GM12878 (cell line): ENCODE measurements around the gene HNRNPAB. TPM values are rescaled to one million over a fixed set of nuclear protein-coding genes. Genes with fewer than 3 reads are reported as not detected.
A peak's percentile ranks its signal among the peaks of the same experiment; 100 is the strongest.

Experiments used
- ATF2 ChIP-seq: IDR thresholded peaks from 2 replicates; pipeline ENCODE4 v1.6.1; 2012; ENCODE audit warnings: low read length, inconsistent platforms
- BACH1 ChIP-seq: fragments of 450-650 bp; IDR thresholded peaks from 2 replicates; pipeline ENCODE4 v1.6.1; 2017; ENCODE audit warnings: mild to moderate bottlenecking, borderline replicate concordance
- BHLHE40 ChIP-seq, 2 experiments: fragments of 450-650 bp in 1 of 2; IDR thresholded peaks; 2 replicates each; pipeline ENCODE4 v1.6.1; 2011 to 2017; ENCODE audit warnings: low read depth in 2 of 2, borderline replicate concordance in 1 of 2, improper control_type of control experiment in 1 of 2, low read length in 1 of 2, mild to moderate bottlenecking in 1 of 2
- CHD2 ChIP-seq: IDR thresholded peaks from 2 replicates; pipeline ENCODE4 v1.6.1; 2011; ENCODE audit warnings: low read depth, low read length, improper control_type of control experiment, borderline replicate concordance
- DPF2 ChIP-seq: fragments of 450-650 bp; IDR thresholded peaks from 2 replicates; pipeline ENCODE4 v1.6.1; 2017; ENCODE audit warnings: mild to moderate bottlenecking
- EP300 ChIP-seq, 2 experiments: fragments of 150-350 bp in 1 of 2; IDR thresholded peaks; 2 replicates each; pipeline ENCODE4 v1.6.1; 2011 to 2012; ENCODE audit warnings: low read depth in 2 of 2, low read length in 2 of 2, borderline replicate concordance in 1 of 2, improper control_type of control experiment in 1 of 2, inconsistent platforms in 1 of 2; ENCODE audit not compliant: control insufficient read depth in 1 of 2
- GATAD2B ChIP-seq: fragments of 450-650 bp; conservative IDR thresholded peaks from 2 replicates; pipeline ENCODE4 v1.6.1; 2017; ENCODE audit warnings: low read depth, mild to moderate bottlenecking, moderate library complexity
- IKZF2 ChIP-seq, 2 experiments: fragments of 450-650 bp; IDR thresholded peaks; 2 replicates each; pipeline ENCODE4 v1.6.1; 2017; ENCODE audit warnings: mild to moderate bottlenecking in 2 of 2, moderate library complexity in 2 of 2
- NRF1 ChIP-seq: conservative IDR thresholded peaks from 2 replicates; pipeline ENCODE4 v1.6.1; 2011; ENCODE audit warnings: mild to moderate bottlenecking, low read depth, low read length, improper control_type of control experiment
- PML ChIP-seq: IDR thresholded peaks from 2 replicates; pipeline ENCODE4 v1.6.1; 2012; ENCODE audit warnings: low read length, inconsistent platforms
- POLR2AphosphoS5 ChIP-seq: IDR thresholded peaks from 2 replicates; pipeline ENCODE4 v1.6.1; 2011; ENCODE audit warnings: mild to moderate bottlenecking, low read length, inconsistent platforms
- SMAD1 ChIP-seq: fragments of 450-650 bp; IDR thresholded peaks from 2 replicates; pipeline ENCODE4 v1.6.1; 2018; ENCODE audit warnings: mild to moderate bottlenecking, low read depth; ENCODE audit not compliant: partially characterized antibody
- SMAD5 ChIP-seq: IDR thresholded peaks from 2 replicates; pipeline ENCODE4 v1.6.1; 2016; ENCODE audit warnings: antibody characterized with exemption, low read depth
- SPI1 ChIP-seq: IDR thresholded peaks from 2 replicates; pipeline ENCODE4 v1.6.1; 2011; ENCODE audit warnings: low read depth, mild to moderate bottlenecking, low read length, moderate library complexity, borderline replicate concordance; ENCODE audit not compliant: insufficient read depth
- TAF1 ChIP-seq: IDR thresholded peaks from 2 replicates; pipeline ENCODE4 v1.6.1; 2011; ENCODE audit warnings: mild to moderate bottlenecking, low read depth, low read length, borderline replicate concordance
- ZBTB40 ChIP-seq: fragments of 450-650 bp; IDR thresholded peaks from 2 replicates; pipeline ENCODE4 v1.6.1; 2016; ENCODE audit warnings: mild to moderate bottlenecking, moderate library complexity, borderline replicate concordance
- ZNF622 ChIP-seq: fragments of 450-650 bp; IDR thresholded peaks from 2 replicates; pipeline ENCODE4 v1.6.1; 2017; ENCODE audit warnings: mild to moderate bottlenecking, inconsistent platforms
- polyA plus RNA-seq, 11 experiments: library from polyadenylated mRNA; depleted of rRNA in 4 of 11; unstranded in 6 of 11; stranded (reverse) in 5 of 11; fragments of >200 nt; fragmentation: Nextera tagmentation in 4 of 11; fragmentation: Illumina TruSeq in 1 of 11; extraction: Ambion mirVana in 4 of 11; extraction: Trizol in 1 of 11; gene quantifications; 1 replicate in 1 of 11; 2 replicates in 10 of 11; pipeline versions ENCODE4 v1.2.1 to v1.2.3, GENCODE V29; 2011 to 2016; ENCODE audit warnings: inconsistent platforms in 2 of 11, missing spikeins in 2 of 11, low read depth in 1 of 11
- total RNA-seq, 4 experiments: library from RNA; depleted of rRNA in 3 of 4; stranded (reverse); fragments of >200 nt in 3 of 4; fragmentation: Illumina TruSeq in 1 of 4; extraction: Trizol in 1 of 4; gene quantifications; 2 replicates each; pipeline versions ENCODE4 v1.2.1 to v1.2.3, GENCODE V29; 2013 to 2021
- TF ChIP-seq, protein P1 (sequence below): fragments of 450-650 bp; IDR thresholded peaks from 2 replicates; pipeline ENCODE4 v1.6.1; 2017; ENCODE audit warnings: low read depth, mild to moderate bottlenecking, moderate library complexity
- TF ChIP-seq, protein P2 (sequence below): fragments of 150-350 bp; IDR thresholded peaks from 2 replicates; pipeline ENCODE4 v1.6.1; 2014; ENCODE audit warnings: mild to moderate bottlenecking, low read depth, low read length

The HNRNPAB gene
- total and polyA plus RNA-seq, 10 of the 15 experiments (the other 5 are each of a cell fraction or from before 2014, with no cell fraction given): 42.3 to 330 (median 230) TPM

- TF ChIP-seq, protein P1, sequence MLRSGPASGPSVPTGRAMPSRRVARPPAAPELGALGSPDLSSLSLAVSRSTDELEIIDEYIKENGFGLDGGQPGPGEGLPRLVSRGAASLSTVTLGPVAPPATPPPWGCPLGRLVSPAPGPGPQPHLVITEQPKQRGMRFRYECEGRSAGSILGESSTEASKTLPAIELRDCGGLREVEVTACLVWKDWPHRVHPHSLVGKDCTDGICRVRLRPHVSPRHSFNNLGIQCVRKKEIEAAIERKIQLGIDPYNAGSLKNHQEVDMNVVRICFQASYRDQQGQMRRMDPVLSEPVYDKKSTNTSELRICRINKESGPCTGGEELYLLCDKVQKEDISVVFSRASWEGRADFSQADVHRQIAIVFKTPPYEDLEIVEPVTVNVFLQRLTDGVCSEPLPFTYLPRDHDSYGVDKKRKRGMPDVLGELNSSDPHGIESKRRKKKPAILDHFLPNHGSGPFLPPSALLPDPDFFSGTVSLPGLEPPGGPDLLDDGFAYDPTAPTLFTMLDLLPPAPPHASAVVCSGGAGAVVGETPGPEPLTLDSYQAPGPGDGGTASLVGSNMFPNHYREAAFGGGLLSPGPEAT: no peak
- TF ChIP-seq BACH1 (peak; percentile 34; the same call in 1 of the 2 replicates), ATF2 (no peak), DPF2 (peak; percentile 23; the same call in 1 of the 2 replicates), NRF1 (no peak), GATAD2B (peak; percentile 85; the same call in 1 of the 2 replicates), PML (no peak), BHLHE40 (IDR thresholded peaks at IDR 0.05; ENCODE audit: borderline replicate concordance in 1 of 2, low read depth in 2 of 2, low read length in 1 of 2) (peak; percentile 24 to 86; a peak in 3 of 4 replicates), TAF1 (peak; percentile 50; the same call in 1 of the 2 replicates), SMAD5 (no peak; the same call in 1 of the 2 replicates), ZBTB40 (no peak), CHD2 (peak; percentile 14; the same call in 1 of the 2 replicates), SMAD1 (no peak), POLR2AphosphoS5 (peak; percentile 53; the same call in 1 of the 2 replicates), ZNF622 (no peak), EP300 (IDR thresholded peaks at IDR 0.05; ENCODE audit: borderline replicate concordance in 1 of 2, control insufficient read depth in 1 of 2, low read depth in 2 of 2, low read length in 2 of 2) (no peak), SPI1 (no peak), IKZF2 (IDR thresholded peaks at IDR 0.05) (no peak)
- TF ChIP-seq, protein P2, sequence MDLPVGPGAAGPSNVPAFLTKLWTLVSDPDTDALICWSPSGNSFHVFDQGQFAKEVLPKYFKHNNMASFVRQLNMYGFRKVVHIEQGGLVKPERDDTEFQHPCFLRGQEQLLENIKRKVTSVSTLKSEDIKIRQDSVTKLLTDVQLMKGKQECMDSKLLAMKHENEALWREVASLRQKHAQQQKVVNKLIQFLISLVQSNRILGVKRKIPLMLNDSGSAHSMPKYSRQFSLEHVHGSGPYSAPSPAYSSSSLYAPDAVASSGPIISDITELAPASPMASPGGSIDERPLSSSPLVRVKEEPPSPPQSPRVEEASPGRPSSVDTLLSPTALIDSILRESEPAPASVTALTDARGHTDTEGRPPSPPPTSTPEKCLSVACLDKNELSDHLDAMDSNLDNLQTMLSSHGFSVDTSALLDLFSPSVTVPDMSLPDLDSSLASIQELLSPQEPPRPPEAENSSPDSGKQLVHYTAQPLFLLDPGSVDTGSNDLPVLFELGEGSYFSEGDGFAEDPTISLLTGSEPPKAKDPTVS: no peak
Measured at GRCh38 chr5:178232124-178232919, 28.0 kb downstream of the HNRNPAB start, which contains the start of gene PHYKPL (continued).
